K562 (cell line): ENCODE results near the gene DBP. TPM values are rescaled to one million over a fixed set of nuclear protein-coding genes. Genes with fewer than 3 reads are reported as not detected.
A peak's percentile ranks its signal among the peaks of the same experiment; 100 is the strongest.

Experiments
- CBX8 ChIP-seq: fragments of 200-600 bp; sonication (generic); IDR thresholded peaks from 2 replicates; pipeline ENCODE4 v1.6.1; 2012; ENCODE audit warnings: borderline replicate concordance, mixed run types, low read depth, mild to moderate bottlenecking, moderate library complexity, mixed read lengths, low read length, control low read depth, inconsistent platforms; ENCODE audit not compliant: poor library complexity, severe bottlenecking; ENCODE audit errors: extremely low read depth
- CC2D1A ChIP-seq: fragments of 450-650 bp; IDR thresholded peaks from 2 replicates; pipeline ENCODE4 v1.6.1; 2017; ENCODE audit warnings: mild to moderate bottlenecking
- CHD4 ChIP-seq: fragments of 200-600 bp; sonication (generic); IDR thresholded peaks from 3 replicates; pipeline ENCODE4 v1.6.1; 2012; ENCODE audit warnings: low read depth, mild to moderate bottlenecking, mixed read lengths, low read length, inconsistent platforms; ENCODE audit not compliant: insufficient read depth, insufficient replicate concordance, poor library complexity, severe bottlenecking
- CREBBP ChIP-seq: IDR thresholded peaks from one replicate; pipeline ENCODE4 v1.6.1; 2012; ENCODE audit warnings: low read depth, mild to moderate bottlenecking, control low read depth, inconsistent platforms, low read length
- KLF10 ChIP-seq: fragments of 250-450 bp; sonication (Bioruptor Pico); IDR thresholded peaks from 2 replicates; pipeline ENCODE4 v1.6.1; 2021; ENCODE audit warnings: matching md5 sums
- KLF13 ChIP-seq: fragments of 450-650 bp; IDR thresholded peaks from 2 replicates; pipeline ENCODE4 v1.6.1; 2016; ENCODE audit warnings: missing genetic modification characterization, low read depth, mild to moderate bottlenecking, missing compliant biosample characterization, moderate library complexity, borderline replicate concordance
- MIER1 ChIP-seq: fragments of 450-650 bp; IDR thresholded peaks from 2 replicates; pipeline ENCODE4 v1.6.1; 2016; ENCODE audit warnings: antibody characterized with exemption, mild to moderate bottlenecking, low read depth
- NR2C2 ChIP-seq, 2 experiments: fragments of 200-800 bp in 1 of 2; sonication (Bioruptor generic) in 1 of 2; sonication (generic) in 1 of 2; formaldehyde crosslinking in 1 of 2; IDR thresholded peaks; 2 replicates each; pipeline versions ENCODE4 v1.6.1 to v1.8.0; 2016 to 2022; ENCODE audit warnings: mild to moderate bottlenecking in 1 of 2, missing compliant biosample characterization in 1 of 2, missing genetic modification characterization in 1 of 2, missing genetic modification reagents in 1 of 2
- POLR2AphosphoS5 ChIP-seq: IDR thresholded peaks from 2 replicates; pipeline ENCODE4 v1.6.1; 2011; ENCODE audit warnings: mild to moderate bottlenecking, low read depth, low read length, moderate library complexity; ENCODE audit not compliant: control insufficient read depth, insufficient read depth
- POLR3G ChIP-seq: IDR thresholded peaks from 2 replicates; pipeline ENCODE4 v1.6.1; 2011; ENCODE audit not compliant: insufficient read length, insufficient replicate concordance; ENCODE audit errors: extremely low read depth
- PPARD ChIP-seq: fragments of 250-450 bp; sonication (Bioruptor Pico); IDR thresholded peaks from 2 replicates; pipeline ENCODE4 v1.8.0; 2022; ENCODE audit warnings: inconsistent platforms, mild to moderate bottlenecking, moderate library complexity
- RFX1 ChIP-seq: fragments of 450-650 bp; IDR thresholded peaks from 2 replicates; pipeline ENCODE4 v1.6.1; 2016; ENCODE audit warnings: mild to moderate bottlenecking, moderate library complexity
- TBP ChIP-seq: optimal IDR thresholded peaks from 2 replicates; pipeline ENCODE3; 2011; ENCODE audit warnings: low read depth, low read length, improper control_type of control experiment
- ZNF133 ChIP-seq: fragments of 250-450 bp; sonication (Bioruptor Pico); IDR thresholded peaks from 2 replicates; pipeline ENCODE4 v1.4.0; 2020; ENCODE audit warnings: mild to moderate bottlenecking
- polyA plus RNA-seq, 8 experiments: library from polyadenylated mRNA; depleted of rRNA in 4 of 8; stranded (reverse) in 5 of 8; unstranded in 3 of 8; fragments of >200 nt; fragmentation: Nextera tagmentation in 2 of 8; fragmentation: Illumina TruSeq in 1 of 8; extraction: Ambion mirVana in 2 of 8; extraction: Trizol in 1 of 8; gene quantifications; 2 replicates each; pipeline versions ENCODE4 v1.2.1 to v1.2.3, GENCODE V29; 2011 to 2014; ENCODE audit warnings: inconsistent platforms in 1 of 8, missing spikeins in 1 of 8
- total RNA-seq, 7 experiments: library from RNA; depleted of rRNA in 6 of 7; stranded (reverse); fragments of >200 nt in 6 of 7; fragmentation: Illumina TruSeq in 2 of 7; extraction: Trizol in 2 of 7; gene quantifications; 2 replicates each; pipeline versions ENCODE4 v1.2.1 to v1.2.3, GENCODE V29; 2011 to 2021; ENCODE audit warnings: low replicate concordance in 1 of 7
- TF ChIP-seq, protein P1 (sequence below): fragments of 250-450 bp; sonication (Bioruptor Pico); IDR thresholded peaks from 2 replicates; pipeline ENCODE4 v1.4.0; 2020
- TF ChIP-seq, protein P2 (sequence below): fragments of 450-650 bp; IDR thresholded peaks from 2 replicates; pipeline ENCODE4 v1.6.1; 2014; ENCODE audit warnings: low read depth, mild to moderate bottlenecking, moderate library complexity, borderline replicate concordance
- TF ChIP-seq, protein P3 (sequence below): fragments of 450-650 bp; IDR thresholded peaks from 2 replicates; pipeline ENCODE4 v1.6.1; 2016; ENCODE audit warnings: borderline replicate concordance

DBP gene
- total and polyA plus RNA-seq, 9 of the 15 experiments (the other 6 are each of a cell fraction or from before 2014, with no cell fraction given) = 0.25 to 5.5 (median 1.8) TPM

DNA sequence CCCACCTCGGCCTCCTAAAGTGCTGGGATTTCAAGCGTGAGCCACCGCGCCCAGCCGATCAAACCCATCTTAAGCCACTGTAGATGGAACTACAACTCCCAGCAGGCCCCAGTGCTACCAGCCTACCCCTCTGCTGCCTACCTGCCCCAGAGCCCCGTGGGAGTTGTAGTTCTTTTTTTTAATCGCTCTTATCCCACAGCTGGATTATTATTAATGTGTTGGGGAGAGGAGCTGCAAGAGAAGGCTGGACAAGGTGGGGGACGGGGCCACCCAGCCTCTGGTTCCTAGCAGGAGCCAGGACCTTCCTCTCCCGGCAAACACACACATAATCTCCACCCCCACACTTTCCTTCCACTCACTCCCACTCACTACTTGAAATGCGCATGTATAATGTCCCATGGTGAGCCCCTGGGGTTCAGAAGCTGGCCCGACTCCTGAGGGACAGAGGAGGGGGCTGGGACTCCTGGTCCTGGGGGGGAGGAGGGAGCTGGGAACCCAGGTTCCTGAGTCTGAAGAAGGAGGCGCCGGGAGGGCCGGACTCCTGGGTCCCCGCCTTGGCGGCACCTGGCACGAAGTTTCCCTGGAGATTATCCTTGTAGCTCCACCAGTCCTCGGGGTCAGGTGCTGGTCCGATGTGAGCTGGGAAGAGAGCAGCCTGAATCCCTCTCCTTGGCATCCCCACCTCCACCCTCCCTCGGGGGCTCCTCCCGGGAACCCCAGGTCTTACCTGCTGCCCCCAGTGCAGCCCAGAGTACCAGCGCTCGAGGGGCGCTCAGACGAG, 7.8 kb upstream of the DBP start (continued):
- TF ChIP-seq CC2D1A = 0 out of 2 replicates have a peak, but pooled peaks have one; percentile 8
- TF ChIP-seq, protein P1, sequence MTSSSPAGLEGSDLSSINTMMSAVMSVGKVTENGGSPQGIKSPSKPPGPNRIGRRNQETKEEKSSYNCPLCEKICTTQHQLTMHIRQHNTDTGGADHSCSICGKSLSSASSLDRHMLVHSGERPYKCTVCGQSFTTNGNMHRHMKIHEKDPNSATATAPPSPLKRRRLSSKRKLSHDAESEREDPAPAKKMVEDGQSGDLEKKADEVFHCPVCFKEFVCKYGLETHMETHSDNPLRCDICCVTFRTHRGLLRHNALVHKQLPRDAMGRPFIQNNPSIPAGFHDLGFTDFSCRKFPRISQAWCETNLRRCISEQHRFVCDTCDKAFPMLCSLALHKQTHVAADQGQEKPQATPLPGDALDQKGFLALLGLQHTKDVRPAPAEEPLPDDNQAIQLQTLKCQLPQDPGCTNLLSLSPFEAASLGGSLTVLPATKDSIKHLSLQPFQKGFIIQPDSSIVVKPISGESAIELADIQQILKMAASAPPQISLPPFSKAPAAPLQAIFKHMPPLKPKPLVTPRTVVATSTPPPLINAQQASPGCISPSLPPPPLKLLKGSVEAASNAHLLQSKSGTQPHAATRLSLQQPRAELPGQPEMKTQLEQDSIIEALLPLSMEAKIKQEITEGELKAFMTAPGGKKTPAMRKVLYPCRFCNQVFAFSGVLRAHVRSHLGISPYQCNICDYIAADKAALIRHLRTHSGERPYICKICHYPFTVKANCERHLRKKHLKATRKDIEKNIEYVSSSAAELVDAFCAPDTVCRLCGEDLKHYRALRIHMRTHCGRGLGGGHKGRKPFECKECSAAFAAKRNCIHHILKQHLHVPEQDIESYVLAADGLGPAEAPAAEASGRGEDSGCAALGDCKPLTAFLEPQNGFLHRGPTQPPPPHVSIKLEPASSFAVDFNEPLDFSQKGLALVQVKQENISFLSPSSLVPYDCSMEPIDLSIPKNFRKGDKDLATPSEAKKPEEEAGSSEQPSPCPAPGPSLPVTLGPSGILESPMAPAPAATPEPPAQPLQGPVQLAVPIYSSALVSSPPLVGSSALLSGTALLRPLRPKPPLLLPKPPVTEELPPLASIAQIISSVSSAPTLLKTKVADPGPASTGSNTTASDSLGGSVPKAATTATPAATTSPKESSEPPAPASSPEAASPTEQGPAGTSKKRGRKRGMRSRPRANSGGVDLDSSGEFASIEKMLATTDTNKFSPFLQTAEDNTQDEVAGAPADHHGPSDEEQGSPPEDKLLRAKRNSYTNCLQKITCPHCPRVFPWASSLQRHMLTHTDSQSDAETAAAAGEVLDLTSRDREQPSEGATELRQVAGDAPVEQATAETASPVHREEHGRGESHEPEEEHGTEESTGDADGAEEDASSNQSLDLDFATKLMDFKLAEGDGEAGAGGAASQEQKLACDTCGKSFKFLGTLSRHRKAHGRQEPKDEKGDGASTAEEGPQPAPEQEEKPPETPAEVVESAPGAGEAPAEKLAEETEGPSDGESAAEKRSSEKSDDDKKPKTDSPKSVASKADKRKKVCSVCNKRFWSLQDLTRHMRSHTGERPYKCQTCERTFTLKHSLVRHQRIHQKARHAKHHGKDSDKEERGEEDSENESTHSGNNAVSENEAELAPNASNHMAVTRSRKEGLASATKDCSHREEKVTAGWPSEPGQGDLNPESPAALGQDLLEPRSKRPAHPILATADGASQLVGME (CRISPR knock-in tag) = no peak
- no peak for TF ChIP-seq CHD4
- TF ChIP-seq CBX8 = no peak
- TF ChIP-seq KLF10 (CRISPR knock-in tag) = no peak
- TF ChIP-seq, protein P2, sequence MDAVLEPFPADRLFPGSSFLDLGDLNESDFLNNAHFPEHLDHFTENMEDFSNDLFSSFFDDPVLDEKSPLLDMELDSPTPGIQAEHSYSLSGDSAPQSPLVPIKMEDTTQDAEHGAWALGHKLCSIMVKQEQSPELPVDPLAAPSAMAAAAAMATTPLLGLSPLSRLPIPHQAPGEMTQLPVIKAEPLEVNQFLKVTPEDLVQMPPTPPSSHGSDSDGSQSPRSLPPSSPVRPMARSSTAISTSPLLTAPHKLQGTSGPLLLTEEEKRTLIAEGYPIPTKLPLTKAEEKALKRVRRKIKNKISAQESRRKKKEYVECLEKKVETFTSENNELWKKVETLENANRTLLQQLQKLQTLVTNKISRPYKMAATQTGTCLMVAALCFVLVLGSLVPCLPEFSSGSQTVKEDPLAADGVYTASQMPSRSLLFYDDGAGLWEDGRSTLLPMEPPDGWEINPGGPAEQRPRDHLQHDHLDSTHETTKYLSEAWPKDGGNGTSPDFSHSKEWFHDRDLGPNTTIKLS = peak; percentile 92
- TF ChIP-seq POLR3G = no peak
- TF ChIP-seq KLF13 (tag) = no peak
- TF ChIP-seq MIER1 = no peak
- no peak for TF ChIP-seq ZNF133 (CRISPR knock-in tag)
- TF ChIP-seq, protein P3, sequence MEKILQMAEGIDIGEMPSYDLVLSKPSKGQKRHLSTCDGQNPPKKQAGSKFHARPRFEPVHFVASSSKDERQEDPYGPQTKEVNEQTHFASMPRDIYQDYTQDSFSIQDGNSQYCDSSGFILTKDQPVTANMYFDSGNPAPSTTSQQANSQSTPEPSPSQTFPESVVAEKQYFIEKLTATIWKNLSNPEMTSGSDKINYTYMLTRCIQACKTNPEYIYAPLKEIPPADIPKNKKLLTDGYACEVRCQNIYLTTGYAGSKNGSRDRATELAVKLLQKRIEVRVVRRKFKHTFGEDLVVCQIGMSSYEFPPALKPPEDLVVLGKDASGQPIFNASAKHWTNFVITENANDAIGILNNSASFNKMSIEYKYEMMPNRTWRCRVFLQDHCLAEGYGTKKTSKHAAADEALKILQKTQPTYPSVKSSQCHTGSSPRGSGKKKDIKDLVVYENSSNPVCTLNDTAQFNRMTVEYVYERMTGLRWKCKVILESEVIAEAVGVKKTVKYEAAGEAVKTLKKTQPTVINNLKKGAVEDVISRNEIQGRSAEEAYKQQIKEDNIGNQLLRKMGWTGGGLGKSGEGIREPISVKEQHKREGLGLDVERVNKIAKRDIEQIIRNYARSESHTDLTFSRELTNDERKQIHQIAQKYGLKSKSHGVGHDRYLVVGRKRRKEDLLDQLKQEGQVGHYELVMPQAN = no peak
- TF ChIP-seq NR2C2 (CRISPR knock-in tag; IDR thresholded peaks at IDR 0.05) = no peak
- peak; percentile 53 for TF ChIP-seq NR2C2 (tag; IDR thresholded peaks at IDR 0.05)
- TF ChIP-seq TBP = peak; percentile 28
- no peak for TF ChIP-seq POLR2AphosphoS5
- TF ChIP-seq PPARD = no peak
- no peak for TF ChIP-seq RFX1
- TF ChIP-seq CREBBP = no peak
